GM18526 (cell line): ENCODE measurements around the gene GRK1.

ENCODE experiments used
- POLR2A ChIP-seq: IDR thresholded peaks from 3 replicates; pipeline ENCODE4 v1.6.1; 2011; ENCODE audit not compliant: insufficient read length; ENCODE audit errors: extremely low read depth

GRK1 gene

GRCh38 chr13:113630804-113631203 is 36.2 kb upstream of the GRK1 start:
- TF ChIP-seq POLR2A = no peak

DNA sequence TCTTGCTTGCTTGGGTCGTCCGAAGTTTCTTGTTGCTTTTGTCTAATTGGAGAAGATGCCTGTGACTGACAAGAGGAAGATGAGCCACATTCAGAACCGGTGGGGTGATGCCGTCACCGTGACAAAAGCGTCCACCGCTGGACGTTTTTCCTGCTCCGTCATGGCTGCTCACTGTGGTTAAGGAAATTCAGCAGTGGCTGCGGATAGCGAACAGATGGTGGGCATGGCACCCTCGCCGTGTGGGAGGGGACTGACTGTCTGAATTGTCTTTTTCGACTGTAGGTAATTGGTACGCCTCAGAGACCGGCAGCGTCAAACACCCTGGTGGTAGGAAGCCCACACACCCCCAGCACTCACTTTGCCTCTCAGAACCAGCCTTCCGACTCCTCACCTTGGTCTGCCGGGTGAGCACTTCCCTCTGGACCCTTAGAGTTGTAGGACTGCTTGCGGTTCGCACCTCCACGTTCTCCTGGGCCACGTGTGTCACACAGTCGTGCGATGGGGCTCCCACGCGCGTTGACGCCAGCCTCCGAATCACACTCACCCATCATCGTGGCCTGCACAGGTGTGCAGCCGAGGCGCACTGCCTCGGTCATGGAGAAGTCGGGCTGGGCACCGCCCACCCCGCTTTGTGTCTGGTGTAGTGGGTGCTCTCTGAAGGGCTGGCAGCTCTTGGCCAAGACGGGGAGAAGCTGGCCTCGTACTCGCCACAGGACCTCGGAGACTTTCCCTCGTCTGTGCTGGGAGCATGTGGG is 35.5 kb upstream of the GRK1 start:
- TF ChIP-seq POLR2A = no peak

- no peak for TF ChIP-seq POLR2A
These were observed 34.1 kb upstream of the GRK1 start for GRCh38 chr13:113632706-113633484.

DNA sequence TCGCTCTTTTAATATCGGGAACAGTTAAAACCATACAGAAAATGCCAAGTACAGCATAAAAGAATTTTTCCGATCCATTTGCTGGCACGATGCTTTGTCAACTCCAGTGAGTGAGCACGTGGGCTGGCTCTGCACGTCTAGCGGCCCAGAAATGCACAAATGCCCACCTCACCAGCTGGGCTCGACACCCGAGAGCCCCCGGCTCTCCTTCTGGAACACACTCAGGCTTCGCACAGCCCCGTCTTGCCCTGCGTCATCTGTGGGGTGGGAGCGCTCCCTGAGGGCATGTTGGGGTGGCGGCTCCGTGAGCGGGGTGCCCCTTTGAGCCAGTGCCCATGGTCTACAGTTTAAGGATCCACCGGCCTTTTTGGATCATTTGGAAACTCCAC is 33.5 kb upstream of the GRK1 start:
- TF ChIP-seq POLR2A = no peak

DNA sequence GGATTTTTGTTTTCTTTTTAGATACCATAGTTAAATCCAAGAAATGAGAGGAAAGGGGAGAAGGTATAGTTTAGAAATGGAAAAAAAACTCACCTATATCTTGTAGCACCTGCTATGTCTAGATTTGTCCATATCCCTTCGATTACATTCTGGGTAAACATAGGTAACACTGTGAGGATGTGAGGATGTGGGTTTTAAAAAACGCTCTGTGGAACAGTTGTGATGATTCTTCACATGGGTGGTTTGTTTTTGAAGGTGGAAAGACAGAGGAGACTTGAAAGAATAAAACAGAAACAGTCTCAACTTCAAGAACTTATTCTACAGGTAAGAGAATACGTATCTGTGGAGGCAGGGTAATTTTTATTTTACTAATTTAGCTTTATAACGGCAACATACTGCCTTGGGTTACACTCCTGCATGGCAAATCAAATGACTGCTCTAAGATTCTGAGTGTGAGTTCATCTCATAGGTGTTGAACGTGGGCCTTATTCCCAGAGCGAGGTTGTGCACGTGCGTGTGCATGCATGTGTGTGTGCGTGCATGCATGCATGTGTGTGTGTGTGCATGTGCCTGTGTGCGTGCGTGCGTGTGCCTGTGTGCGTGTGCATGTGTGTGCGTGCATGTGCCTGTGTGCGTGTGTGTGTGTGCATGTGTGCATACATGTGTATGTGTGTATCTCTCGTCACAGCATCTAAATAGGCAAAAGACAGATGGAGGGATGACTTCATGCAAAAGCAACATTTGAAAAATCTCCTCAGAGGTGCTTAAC is 32.6 kb upstream of the GRK1 start:
- TF ChIP-seq POLR2A = no peak

DNA sequence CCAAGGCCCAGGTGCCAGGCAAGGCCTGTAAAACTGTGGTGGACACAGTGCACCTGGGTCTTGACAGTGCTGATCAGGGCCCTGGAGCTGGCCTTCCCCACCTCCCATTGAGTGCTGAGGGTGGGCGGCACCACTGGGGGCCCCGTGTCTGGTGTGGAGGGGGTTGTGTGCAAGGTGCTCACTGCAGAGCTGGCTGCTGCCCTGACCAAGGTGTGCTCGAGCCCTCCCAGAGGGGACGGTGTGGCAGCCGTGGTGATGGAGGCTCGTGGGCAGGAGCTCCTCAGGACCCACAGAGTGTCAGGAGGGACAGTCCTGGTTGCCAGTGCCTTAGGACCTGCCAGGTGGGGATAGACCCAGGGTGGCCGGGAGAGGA is 32.0 kb upstream of the GRK1 start:
- TF ChIP-seq POLR2A = no peak

DNA sequence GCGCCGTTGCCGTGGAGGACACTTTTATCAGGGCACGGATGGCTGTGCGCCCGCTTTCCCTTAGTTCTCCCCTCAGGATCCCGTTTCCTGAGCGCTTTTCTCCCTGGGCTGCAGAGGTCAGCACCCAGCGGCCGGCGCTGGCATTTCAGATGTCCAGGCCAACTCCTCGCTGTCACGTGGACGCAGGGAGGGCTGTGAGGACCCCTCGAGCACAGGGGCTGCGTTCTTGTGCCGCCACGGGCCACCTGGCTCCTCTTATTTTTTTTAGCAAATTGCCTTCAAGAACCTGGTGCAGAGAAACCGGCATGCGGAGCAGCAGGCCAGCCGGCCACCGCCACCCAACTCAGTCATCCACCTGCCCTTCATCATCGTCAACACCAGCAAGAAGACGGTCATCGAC is 31.3 kb upstream of the GRK1 start:
- no peak for TF ChIP-seq POLR2A

DNA sequence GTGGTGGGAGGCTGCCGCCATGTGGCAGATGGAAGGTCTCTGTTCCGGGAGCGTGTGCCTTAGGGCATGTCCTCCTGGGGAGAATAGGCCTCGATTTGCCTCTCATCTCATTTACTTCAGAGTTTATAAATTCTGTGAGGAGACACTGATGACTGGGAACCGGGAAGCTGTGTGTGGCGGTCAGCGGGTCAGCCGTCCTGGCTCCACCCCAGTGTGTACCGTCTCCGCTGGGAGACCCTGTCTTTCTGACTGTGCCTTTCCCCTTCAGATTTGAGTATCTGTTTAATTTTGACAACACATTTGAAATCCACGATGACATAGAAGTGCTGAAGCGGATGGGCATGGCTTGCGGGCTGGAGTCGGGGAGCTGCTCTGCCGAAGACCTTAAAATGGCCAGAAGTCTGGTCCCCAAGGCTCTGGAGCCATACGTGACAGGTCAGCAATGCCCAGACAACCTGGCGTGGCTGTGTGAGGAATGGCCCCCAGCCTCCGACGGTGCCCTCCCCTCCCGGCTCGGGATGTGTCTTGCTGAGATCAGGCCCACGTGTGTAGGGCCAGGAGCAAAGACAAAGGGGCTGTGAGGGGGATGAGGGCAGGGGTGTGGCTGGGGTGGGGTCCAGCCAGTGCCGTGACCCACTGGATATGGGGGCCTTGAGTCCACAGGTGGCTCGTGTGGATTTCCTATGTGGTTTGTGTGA is 30.6 kb upstream of the GRK1 start:
- no peak for TF ChIP-seq POLR2A

DNA sequence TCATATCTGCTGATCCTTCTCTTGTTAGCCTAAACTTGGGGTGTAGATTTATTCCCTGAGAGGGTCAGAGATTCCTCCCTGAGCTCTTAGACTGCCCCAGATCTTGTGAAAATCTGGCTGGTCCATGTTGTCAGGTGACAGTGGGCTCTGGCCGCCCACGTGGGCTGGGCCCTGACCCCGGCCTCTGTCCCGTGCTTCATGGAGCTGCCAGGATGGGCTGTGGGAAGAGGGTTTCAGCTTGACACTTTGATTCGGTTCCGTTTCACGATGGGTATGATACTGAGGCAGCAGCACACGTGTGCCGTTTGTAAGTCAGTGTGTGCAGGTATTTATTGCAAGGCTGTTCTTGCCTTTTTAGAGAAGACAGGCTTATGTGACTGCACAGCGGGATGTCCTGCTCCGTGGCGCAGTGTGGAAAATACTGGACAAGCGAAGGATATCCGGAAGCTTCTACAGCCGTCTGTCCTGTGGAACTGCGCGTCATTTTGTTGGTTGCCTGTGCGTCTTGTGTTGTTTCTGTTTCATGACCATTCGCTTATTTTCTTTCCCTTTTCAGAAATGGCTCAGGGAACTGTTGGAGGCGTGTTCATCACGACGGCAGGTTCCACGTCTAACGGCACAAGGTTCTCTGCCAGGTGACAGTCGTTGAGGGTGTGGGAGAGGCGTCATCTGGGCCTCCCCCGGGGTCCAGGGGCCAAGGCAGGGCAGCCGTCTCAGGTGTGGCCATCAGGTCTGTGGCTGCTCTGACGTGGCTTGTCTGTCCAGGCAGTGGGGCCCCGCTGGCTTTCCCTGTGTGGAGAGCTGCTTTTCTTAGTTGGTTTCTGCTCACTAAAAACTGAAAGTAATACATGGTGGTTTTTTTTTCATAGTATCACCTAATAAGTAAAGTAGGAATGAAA is 29.5 kb upstream of the GRK1 start:
- TF ChIP-seq POLR2A = no peak

- TF ChIP-seq POLR2A = no peak
These were observed 28.8 kb upstream of the GRK1 start for GRCh38 chr13:113638173-113638746.

DNA sequence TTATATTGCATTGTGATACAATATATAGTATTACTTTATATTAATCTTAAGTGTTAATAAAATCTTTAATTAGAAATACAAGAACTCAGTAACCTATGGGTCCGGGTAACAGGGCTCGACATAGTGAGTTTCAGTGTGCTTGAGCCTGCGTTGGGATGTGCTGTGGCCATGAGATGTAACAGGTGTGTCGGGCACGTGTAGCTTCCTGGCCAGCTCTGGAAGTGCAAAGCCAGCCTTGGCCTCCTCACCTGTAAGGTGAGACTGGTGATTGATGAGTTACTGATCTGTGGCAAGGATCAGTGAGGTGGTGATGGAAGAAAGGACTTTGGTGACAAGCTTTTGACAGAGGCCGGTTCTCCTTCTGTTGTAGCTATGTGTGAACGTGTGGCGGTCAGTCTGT is 28.2 kb upstream of the GRK1 start:
- no peak for TF ChIP-seq POLR2A

GRCh38 chr13:113639616-113640262 is 27.3 kb upstream of the GRK1 start:
- no peak for TF ChIP-seq POLR2A

DNA sequence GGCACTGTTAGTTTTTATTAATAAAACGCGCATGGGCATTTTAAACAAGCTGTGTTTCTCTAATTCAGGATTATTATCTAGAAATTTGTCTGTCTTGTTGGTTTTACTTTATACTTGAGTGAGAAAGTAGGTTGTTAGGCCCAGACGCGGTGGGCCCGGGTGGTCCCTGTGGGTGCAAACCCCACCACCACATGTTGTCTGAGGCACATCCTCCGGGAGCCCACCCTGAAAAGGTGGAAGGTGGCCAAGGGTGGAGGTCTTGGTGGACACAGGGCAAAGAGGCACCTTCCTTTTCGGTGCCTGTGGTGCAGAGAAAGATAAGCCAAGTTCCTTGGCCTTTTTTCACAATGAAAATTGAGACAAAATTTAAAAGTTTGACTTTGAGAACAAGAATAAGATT is 25.6 kb upstream of the GRK1 start:
- TF ChIP-seq POLR2A = no peak

GRCh38 chr13:113642563-113642962 is 24.5 kb upstream of the GRK1 start:
- TF ChIP-seq POLR2A = no peak
